Esophagus (tissue), 2 donors: ENCODE data around the gene POLR2E. TPM values are rescaled to one million over a fixed set of nuclear protein-coding genes. Genes with fewer than 3 reads are reported as not detected.

Experiments
- H3K27ac ChIP-seq, 2 donors: one replicate each; pipeline ENCODE4 v1.5.1; 2013; ENCODE audit warnings: low read depth in 2 of 2, mild to moderate bottlenecking in 2 of 2, inconsistent platforms in 1 of 2, low read length in 1 of 2, moderate library complexity in 1 of 2
- H3K27me3 ChIP-seq, 2 donors: one replicate each; pipeline ENCODE4 v1.6.1; 2013; ENCODE audit warnings: low read length in 2 of 2, control low read depth in 1 of 2, mild to moderate bottlenecking in 1 of 2; ENCODE audit not compliant: insufficient read depth in 2 of 2, control insufficient read depth in 1 of 2
- H3K36me3 ChIP-seq, 2 donors: one replicate each; pipeline ENCODE4 v1.6.1; 2013; ENCODE audit warnings: low read length in 1 of 2; ENCODE audit not compliant: control insufficient read depth in 2 of 2, insufficient read depth in 2 of 2
- H3K4me1 ChIP-seq, 2 donors: one replicate each; pipeline ENCODE4 v1.6.1; 2013; ENCODE audit warnings: low read length in 1 of 2; ENCODE audit not compliant: control insufficient read depth in 2 of 2, insufficient read depth in 2 of 2
- H3K4me3 ChIP-seq, 2 donors: one replicate each; pipeline ENCODE4 v1.5.1; 2013; ENCODE audit warnings: low read length in 2 of 2, mild to moderate bottlenecking in 2 of 2, low read depth in 1 of 2, moderate library complexity in 1 of 2
- H3K9me3 ChIP-seq, 2 donors: one replicate each; pipeline ENCODE4 v1.6.1; 2013; ENCODE audit warnings: mild to moderate bottlenecking in 2 of 2, low read depth in 1 of 2, low read length in 1 of 2, moderate library complexity in 1 of 2; ENCODE audit not compliant: control insufficient read depth in 2 of 2, insufficient read depth in 1 of 2
- WGBS, 2 donors: extraction: QIAGEN DNeasy Blood & Tissue Kit; methylation state at CpG; one replicate each; pipeline ENCODE4 v1.1.7; 2013; 5-methylcytosine and 5-hydroxymethylcytosine counted together
- polyA plus RNA-seq, 2 donors: library from polyadenylated mRNA; stranded (reverse); fragments of 200-250 nt; gene quantifications; one replicate each; pipeline ENCODE4 v1.2.3, GENCODE V29; 2013
- donor health status: healthy with polysubstance abuse.
- donor health status: Bipolar disorder and iron deficiency.

Gene POLR2E
- polyA plus RNA-seq, 2 donors: 77.9 to 162 TPM

- peak overlapping the region in 1 of 2 donors; percentile 38 for H3K27ac ChIP-seq
- no peaks in the 10 kb centered on the region for H3K9me3 ChIP-seq
- H3K36me3 ChIP-seq: peaks cover 6 to 36% of the 10 kb centered on the region in 2 donors
- 70 to 88% methylated on average over 17 of the region's 17 CpGs for WGBS, 2 donors
- H3K4me3 ChIP-seq: no peak overlapping the region
- peaks cover 15 to 37% of the 10 kb centered on the region in 2 donors for H3K4me1 ChIP-seq
- H3K27me3 ChIP-seq: no peaks in the 10 kb centered on the region
These were observed 32.9 kb upstream of the POLR2E start for GRCh38 chr19:1128106-1128505.

DNA sequence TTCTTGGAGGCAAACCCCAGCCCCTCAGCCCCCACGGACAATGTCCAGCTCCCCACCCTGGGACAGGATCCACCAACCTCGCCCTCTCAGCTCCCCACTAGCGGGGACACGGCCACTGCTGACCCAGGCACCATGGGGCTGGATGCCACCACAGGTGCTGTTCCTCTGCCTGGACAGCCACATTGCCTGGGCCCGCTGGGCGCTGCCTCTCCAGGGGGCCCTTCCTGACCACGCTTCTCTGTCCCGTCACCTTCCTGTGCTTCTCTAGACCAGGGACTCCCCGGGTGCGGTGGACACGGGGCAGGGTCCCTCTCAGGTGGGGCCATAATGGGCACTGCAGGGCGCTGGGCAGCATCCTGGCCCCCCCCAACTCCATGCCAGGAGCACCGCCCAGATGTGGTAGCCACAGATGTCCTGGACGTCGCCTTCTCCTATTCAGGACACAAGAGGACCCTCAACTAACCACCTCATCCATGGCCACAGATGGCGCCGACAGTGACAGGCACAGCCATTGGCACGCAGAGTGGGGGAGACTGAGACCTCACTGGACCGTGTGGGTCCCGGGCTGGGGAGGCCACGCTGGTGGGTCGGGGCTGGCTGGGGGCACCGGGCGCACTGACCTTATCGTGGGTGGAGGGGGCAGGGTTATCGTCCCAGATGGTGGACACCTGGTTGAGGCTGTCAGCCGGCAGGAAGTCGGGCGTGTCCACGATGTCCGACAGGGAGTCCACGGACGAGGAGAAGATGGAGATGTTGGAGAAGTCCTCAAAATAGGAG lies 32.0 kb upstream of the POLR2E start:
- WGBS, 2 donors: 92 to 93% methylated on average over 33 of the region's 33 CpGs
- Histone ChIP-seq H3K36me3 (peaks cover 6 to 45% of the 10 kb centered on the region in 2 donors), H3K27ac (peak overlapping the region; percentile 4 to 14)

DNA sequence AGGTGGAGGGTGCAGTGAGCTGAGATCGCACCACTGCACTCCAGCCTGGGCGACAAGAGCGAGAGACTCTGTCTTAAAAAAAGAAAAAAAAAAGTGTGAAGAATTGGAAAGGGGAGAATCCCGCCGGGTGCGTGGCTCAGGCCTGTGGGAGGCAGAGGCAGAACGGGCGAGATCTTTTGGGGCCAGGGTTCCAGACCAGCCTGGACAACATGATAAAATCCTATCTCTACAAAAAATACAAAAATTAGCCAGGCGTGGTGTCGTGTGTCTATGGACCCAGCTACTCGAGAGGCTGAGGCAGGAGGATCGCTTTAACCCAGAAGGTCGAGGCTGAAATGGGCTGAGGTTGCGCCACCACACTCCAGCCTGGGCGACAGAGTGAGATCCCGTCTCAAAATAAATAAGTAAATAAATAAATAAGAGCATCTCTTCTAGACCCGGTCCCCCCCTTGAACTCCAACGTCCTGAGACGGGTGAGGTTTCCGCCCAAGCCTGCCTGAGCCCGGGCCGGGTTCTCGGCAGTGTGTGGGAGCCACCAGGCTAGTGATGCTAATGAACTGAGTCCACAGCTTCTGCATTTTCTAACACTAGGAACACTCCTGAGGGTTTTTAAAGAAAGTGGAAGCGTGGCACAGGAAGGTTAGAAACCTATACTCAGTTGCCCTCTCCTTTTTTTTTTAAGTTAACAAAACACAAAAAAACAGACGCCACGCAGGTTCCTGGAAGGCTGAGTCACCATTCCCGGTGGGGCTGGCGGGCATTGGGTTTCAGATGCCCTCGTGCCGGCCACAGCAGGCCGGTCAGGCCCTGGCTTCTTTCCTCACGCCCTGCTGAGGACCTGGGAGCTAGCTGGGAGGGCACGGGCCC lies 30.7 kb upstream of the POLR2E start:
- WGBS, 2 donors: 79 to 84% methylated on average over 33 of the region's 33 CpGs
- Histone ChIP-seq H3K27me3 (no peaks in the 10 kb centered on the region), H3K4me3 (no peak overlapping the region), H3K36me3 (peaks cover 6 to 57% of the 10 kb centered on the region in 2 donors), H3K9me3 (peaks cover 0 to 3% of the 10 kb centered on the region in 2 donors), H3K4me1 (peaks cover 5 to 24% of the 10 kb centered on the region in 2 donors), H3K27ac (no peak overlapping the region)

More for the DNA sequence above, 32.0 kb upstream of the POLR2E start:
- H3K9me3 ChIP-seq: peaks cover 0 to 3% of the 10 kb centered on the region in 2 donors
- peaks cover 7 to 30% of the 10 kb centered on the region in 2 donors for H3K4me1 ChIP-seq
- H3K4me3 ChIP-seq: no peak overlapping the region
- H3K27me3 ChIP-seq: no peaks in the 10 kb centered on the region

GRCh38 chr19:1123885-1124677 lies 28.9 kb upstream of the POLR2E start:
- Histone ChIP-seq H3K4me3 (no peak overlapping the region), H3K36me3 (peaks cover 10 to 68% of the 10 kb centered on the region in 2 donors), H3K27me3 (no peaks in the 10 kb centered on the region), H3K9me3 (peaks cover 0 to 3% of the 10 kb centered on the region in 2 donors), H3K4me1 (peaks cover 0 to 8% of the 10 kb centered on the region in 2 donors), H3K27ac (no peak overlapping the region)
- 87 to 94% methylated on average over 23 of the region's 23 CpGs for WGBS, 2 donors

DNA sequence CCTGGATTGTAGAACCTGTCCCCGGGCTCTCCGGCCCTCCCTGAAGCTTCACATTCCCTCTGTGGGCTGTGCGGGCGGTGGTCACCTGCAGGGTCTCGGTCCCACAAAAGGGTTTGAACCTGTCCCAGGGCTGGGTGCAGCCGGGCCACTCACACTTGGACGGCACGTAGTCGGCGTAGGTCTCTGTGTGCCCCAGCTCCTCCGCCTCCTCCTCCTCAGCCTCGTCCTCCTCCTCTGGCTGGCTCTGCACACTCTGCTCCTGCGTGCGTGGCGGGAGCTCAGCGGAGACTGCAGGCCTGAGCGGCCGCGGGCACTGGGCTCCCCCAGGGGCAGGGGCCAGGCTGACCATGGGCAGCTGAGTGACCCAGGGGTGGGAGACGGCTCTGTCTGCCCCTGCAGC lies 28.2 kb upstream of the POLR2E start:
- Histone ChIP-seq H3K4me1 (peaks cover 0 to 11% of the 10 kb centered on the region in 2 donors), H3K27ac (no peak overlapping the region), H3K4me3 (no peak overlapping the region), H3K36me3 (peaks cover 10 to 72% of the 10 kb centered on the region in 2 donors), H3K27me3 (no peaks in the 10 kb centered on the region), H3K9me3 (peaks cover 0 to 3% of the 10 kb centered on the region in 2 donors)
- 97% methylated on average over 20 of the region's 20 CpGs for WGBS, 2 donors

GRCh38 chr19:1122972-1123363 lies 27.8 kb upstream of the POLR2E start:
- Histone ChIP-seq H3K9me3 (peaks cover 0 to 3% of the 10 kb centered on the region in 2 donors), H3K27me3 (no peaks in the 10 kb centered on the region), H3K4me3 (no peak overlapping the region), H3K27ac (peak overlapping the region in 1 of 2 donors; percentile 37), H3K36me3 (peaks cover 10 to 70% of the 10 kb centered on the region in 2 donors), H3K4me1 (peaks cover 0 to 10% of the 10 kb centered on the region in 2 donors)
- WGBS, 2 donors: 58 to 65% methylated on average over 19 to 21 of the region's 21 CpGs

DNA sequence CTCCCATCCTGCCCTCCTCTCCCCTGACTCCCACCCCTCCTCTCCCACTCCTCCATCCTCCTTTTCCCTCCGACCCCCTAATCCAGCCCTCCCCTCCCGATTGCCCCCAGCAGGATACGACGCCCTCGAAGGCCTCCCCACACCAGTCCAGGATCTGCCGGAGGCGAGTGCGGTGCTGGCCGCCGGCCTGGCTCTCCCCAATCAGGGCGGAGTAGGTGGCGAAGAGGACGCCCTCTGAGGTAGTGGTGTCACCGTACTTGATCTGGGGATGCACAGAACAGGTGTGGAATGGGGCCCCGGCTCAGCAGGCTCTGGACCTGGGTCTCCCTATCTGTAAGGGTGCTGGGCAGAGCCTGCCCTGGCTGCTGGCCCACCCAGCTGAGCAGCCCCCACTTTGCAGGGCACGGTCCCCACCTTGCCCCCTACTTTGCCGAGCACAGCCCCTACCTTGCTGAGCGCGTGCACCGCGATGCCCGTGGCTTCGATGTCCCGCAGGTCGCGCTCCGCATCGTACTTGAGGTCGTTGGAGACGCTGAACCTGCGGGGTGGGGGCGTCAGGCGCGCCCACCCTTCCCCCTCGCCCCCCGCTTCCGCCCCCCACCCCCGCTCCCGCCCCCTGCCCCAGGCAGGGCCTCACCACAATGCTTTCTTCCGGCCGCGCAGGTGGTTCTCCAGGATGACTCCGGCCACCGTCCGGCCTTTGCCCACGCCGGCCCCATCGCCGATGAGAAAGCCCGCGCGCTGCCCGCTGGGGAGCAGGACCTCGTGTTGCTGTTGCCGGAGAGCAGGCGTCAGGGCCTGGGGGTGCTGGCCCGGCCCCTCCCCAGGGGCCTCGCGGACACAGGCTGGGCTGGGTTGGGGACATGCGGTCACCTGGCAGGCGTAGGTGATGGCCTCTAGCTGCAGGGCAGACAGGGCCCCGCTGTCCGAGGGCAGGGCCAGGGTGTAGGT lies 27.1 kb upstream of the POLR2E start:
- Histone ChIP-seq H3K27me3 (no peaks in the 10 kb centered on the region), H3K27ac (peak overlapping the region in 1 of 2 donors; percentile 37), H3K36me3 (peaks cover 12 to 71% of the 10 kb centered on the region in 2 donors), H3K4me1 (peaks cover 0 to 16% of the 10 kb centered on the region in 2 donors), H3K9me3 (peaks cover 0 to 3% of the 10 kb centered on the region in 2 donors), H3K4me3 (no peak overlapping the region)
- 94% methylated on average over 50 to 63 of the region's 63 CpGs for WGBS, 2 donors

DNA sequence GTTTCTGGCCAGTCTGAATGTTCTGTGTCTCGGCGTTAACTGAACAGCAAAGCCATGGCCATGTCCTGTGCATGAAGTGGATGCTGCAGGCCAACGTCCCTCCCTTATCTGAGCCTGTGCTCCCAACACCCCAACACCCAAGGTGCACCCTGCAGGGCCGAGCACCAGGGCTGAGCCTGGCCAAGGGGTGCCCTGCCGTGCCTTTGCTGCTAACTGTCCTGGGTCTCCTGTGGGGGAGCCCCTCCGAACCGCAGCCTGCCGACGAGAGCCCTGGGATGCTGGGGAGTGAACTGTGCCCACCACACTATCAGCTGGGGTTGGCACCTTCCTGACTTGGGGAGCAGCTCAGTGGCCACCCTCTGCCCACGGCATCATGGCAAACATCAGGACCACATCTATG lies 26.2 kb upstream of the POLR2E start:
- Histone ChIP-seq H3K27me3 (no peaks in the 10 kb centered on the region), H3K36me3 (peaks cover 12 to 71% of the 10 kb centered on the region in 2 donors), H3K9me3 (peaks cover 0 to 3% of the 10 kb centered on the region in 2 donors), H3K4me1 (peaks cover 0 to 23% of the 10 kb centered on the region in 2 donors), H3K27ac (no peak overlapping the region), H3K4me3 (no peak overlapping the region)
- 94% methylated on average over 10 of the region's 10 CpGs for WGBS, 2 donors
